Keratinocyte (primary cell): ENCODE data around the gene DSCAML1.

ENCODE experiments used
- CTCF ChIP-seq, 3 experiments: IDR thresholded peaks in 1 of 3; conservative IDR thresholded peaks in 1 of 3; optimal IDR thresholded peaks in 1 of 3; 2 replicates in 2 of 3; 3 replicates in 1 of 3; pipeline versions ENCODE3 to v1.5.1; 2011; ENCODE audit warnings: low read length in 3 of 3, mild to moderate bottlenecking in 3 of 3, moderate library complexity in 2 of 3, control low read depth in 1 of 3, inconsistent platforms in 1 of 3; ENCODE audit not compliant: insufficient read depth in 2 of 3; ENCODE audit errors: extremely low read depth in 1 of 3
- EZH2 ChIP-seq: IDR thresholded peaks from one replicate; pipeline ENCODE4 v1.6.1; 2012; ENCODE audit warnings: inconsistent platforms, mild to moderate bottlenecking, low read length, moderate library complexity

GRCh38 chr11:117835576-117835975, 38.6 kb upstream of the DSCAML1 start:
- no peak for TF ChIP-seq CTCF (optimal IDR thresholded peaks at IDR 0.05 in 1 of 3, IDR thresholded peaks at IDR 0.05 in 1 of 3, conservative IDR thresholded peaks at IDR 0.05 in 1 of 3; ENCODE audit: extremely low read depth in 1 of 3, insufficient read depth in 2 of 3, low read length in 3 of 3)
- no peak for TF ChIP-seq EZH2
